ENCODE data around the gene OR52N4. TPM values are rescaled to one million over a fixed set of nuclear protein-coding genes. Genes with fewer than 3 reads are reported as not detected.

OR52N4 gene
- total RNA-seq (2022; extraction: Qiagen RNA extraction; ENCODE audit: low read depth): not detected in 5 replicates

DNA sequence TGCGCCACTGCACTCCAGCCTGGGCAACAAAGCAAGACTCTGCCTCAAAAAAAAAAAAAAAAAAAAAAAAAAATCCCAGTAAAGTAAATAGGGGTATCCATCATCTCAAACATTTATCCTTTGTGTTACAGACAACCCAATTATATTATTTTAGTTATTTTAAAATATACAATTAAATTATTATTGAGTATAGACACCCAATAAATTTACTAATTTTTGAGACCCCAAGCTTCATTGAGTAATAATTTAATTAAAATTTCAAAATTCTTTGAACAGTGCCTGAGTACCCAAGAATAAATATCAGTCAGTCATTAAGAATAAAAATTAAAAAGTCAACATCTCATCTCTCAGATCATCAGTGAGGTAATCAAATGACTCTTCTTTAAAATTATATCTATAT, at the start of gene OR52N4:
TSS of gene OR52N4 (plus strand) at position 301 of the 400 bp plus-strand sequence. CDS start 498 bp downstream, outside the sequence.

DNA sequence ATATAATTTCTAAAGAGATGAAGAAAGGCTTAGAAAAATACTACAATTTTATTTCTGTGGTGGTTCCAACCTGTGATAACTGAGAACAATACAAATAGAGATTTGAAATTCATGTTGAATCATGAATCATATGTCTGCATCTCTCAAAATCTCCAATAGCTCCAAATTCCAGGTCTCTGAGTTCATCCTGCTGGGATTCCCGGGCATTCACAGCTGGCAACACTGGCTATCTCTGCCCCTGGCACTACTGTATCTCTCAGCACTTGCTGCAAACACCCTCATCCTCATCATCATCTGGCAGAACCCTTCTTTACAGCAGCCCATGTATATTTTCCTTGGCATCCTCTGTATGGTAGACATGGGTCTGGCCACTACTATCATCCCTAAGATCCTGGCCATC, 17.6 kb upstream of the OR52N4 start, which contains the start of gene OR56B1:
TSS of gene OR56B1 (plus strand) at position 53 of the 400 bp plus-strand sequence. CDS start at position 122, 69 bp downstream.

DNA sequence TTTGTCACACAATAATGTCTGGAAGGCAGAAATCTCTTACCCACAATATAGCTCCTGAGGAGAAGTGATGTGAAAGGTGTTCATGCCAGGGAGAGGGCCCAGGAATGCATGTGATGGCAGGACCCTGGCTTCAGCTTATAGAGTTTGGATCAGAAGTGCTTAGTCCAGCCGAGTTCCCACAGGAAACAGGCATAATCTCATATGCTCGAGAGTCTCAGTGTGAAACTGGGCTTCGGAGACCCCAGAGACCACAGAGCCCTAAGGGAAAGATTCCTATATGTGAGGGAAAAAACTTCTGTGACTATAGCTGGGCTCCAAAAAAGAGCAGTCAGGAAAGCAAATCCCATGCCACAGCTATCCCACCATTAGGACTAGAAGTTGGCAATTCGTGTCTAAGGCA, 29.2 kb downstream of the OR52N4 start, which contains the start of gene OR52N5:
TSS of gene OR52N5 (minus strand) at position 101 of the 400 bp plus-strand sequence. CDS start 4,721 bp downstream, outside the sequence.

DNA sequence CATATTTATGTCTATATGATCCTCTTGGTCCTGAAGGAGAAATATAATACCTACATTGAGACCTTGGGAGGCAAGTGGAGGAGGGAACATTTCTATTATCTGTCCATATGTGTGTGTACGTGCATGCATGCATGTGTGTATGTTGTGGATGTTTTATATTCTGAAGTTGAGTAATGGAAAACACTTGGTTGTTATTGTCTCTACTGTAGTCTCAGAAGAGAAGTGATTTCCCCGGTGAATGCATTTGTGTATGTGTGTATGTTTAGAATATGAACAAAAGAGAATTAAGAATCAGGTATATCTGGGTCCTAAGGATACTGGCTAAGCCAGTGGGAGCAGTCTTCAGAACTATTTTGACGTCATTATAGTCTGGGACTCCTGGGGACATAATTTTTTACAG, 37.1 kb downstream of the OR52N4 start, which contains the start of gene OR52N1:
TSS of gene OR52N1 (minus strand) at position 101 of the 400 bp plus-strand sequence. CDS start 2,449 bp downstream, outside the sequence.

Other genes starting within 250 kb of the OR52N4 start
- gene UBQLN3, start 244.3 kb upstream of the OR52N4 start, total RNA-seq (2022; extraction: Qiagen RNA extraction; ENCODE audit: low read depth): not detected in 5 replicates
- not detected in 5 replicates for gene UBQLNL, start 237.5 kb upstream of the OR52N4 start, total RNA-seq (2022; extraction: Qiagen RNA extraction; ENCODE audit: low read depth)
- gene OR52H1, start 205.7 kb upstream of the OR52N4 start, total RNA-seq (2022; extraction: Qiagen RNA extraction; ENCODE audit: low read depth): not detected in 5 replicates
- not detected in 5 replicates for gene OR52B6, start 173.4 kb upstream of the OR52N4 start, total RNA-seq (2022; extraction: Qiagen RNA extraction; ENCODE audit: low read depth)
- gene TRIM6, start 157.6 kb upstream of the OR52N4 start, total RNA-seq (2022; extraction: Qiagen RNA extraction; ENCODE audit: low read depth): 8.9 to 13.1 TPM (median 12.4 TPM) in 5 replicates
- 2.7 to 5.1 TPM (median 3.9 TPM) in 5 replicates for gene TRIM34, start 129.2 kb upstream of the OR52N4 start, total RNA-seq (2022; extraction: Qiagen RNA extraction; ENCODE audit: low read depth)
- 11.8 to 13.5 TPM (median 12.2 TPM) in 5 replicates for gene TRIM5, start 69.2 kb upstream of the OR52N4 start, total RNA-seq (2022; extraction: Qiagen RNA extraction; ENCODE audit: low read depth)
- 0.39 to 1.9 TPM (median 0.85 TPM) in 5 replicates for gene TRIM22, start 64.5 kb upstream of the OR52N4 start, total RNA-seq (2022; extraction: Qiagen RNA extraction; ENCODE audit: low read depth)
- not detected in 5 replicates for gene OR56B1, start 17.8 kb upstream of the OR52N4 start, total RNA-seq (2022; extraction: Qiagen RNA extraction; ENCODE audit: low read depth)
- not detected in 5 replicates for gene OR52N5, start 29.1 kb downstream of the OR52N4 start, total RNA-seq (2022; extraction: Qiagen RNA extraction; ENCODE audit: low read depth)
- not detected in 5 replicates for gene OR52N1, start 37.0 kb downstream of the OR52N4 start, total RNA-seq (2022; extraction: Qiagen RNA extraction; ENCODE audit: low read depth)
- gene OR52N2, start 54.7 kb downstream of the OR52N4 start, total RNA-seq (2022; extraction: Qiagen RNA extraction; ENCODE audit: low read depth): not detected in 5 replicates
- gene OR52E6, start 87.7 kb downstream of the OR52N4 start, total RNA-seq (2022; extraction: Qiagen RNA extraction; ENCODE audit: low read depth): not detected in 5 replicates
- not detected in 5 replicates for gene OR52E8, start 103.4 kb downstream of the OR52N4 start, total RNA-seq (2022; extraction: Qiagen RNA extraction; ENCODE audit: low read depth)
- not detected in 5 replicates for gene OR52E4, start 126.4 kb downstream of the OR52N4 start, total RNA-seq (2022; extraction: Qiagen RNA extraction; ENCODE audit: low read depth)
- gene OR52E5, start 139.0 kb downstream of the OR52N4 start, total RNA-seq (2022; extraction: Qiagen RNA extraction; ENCODE audit: low read depth): not detected in 5 replicates
- gene OR56A3, start 188.0 kb downstream of the OR52N4 start, total RNA-seq (2022; extraction: Qiagen RNA extraction; ENCODE audit: low read depth): not detected in 5 replicates
- gene OR56A5, start 214.3 kb downstream of the OR52N4 start, total RNA-seq (2022; extraction: Qiagen RNA extraction; ENCODE audit: low read depth): not detected in 5 replicates
- not detected in 5 replicates for gene OR52L1, start 232.7 kb downstream of the OR52N4 start, total RNA-seq (2022; extraction: Qiagen RNA extraction; ENCODE audit: low read depth)